Spleen (tissue), 11 donors: ENCODE measurements around the gene CLIC6. TPM values are rescaled to one million over a fixed set of nuclear protein-coding genes. Genes with fewer than 3 reads are reported as not detected.

ENCODE experiments used
- DNase-seq: peaks from one replicate; pipeline ENCODE4 v3.0.0-alpha.2; 2020
- H3K27ac ChIP-seq, 8 donors: fragments of 200-600 bp; sonication (generic) in 7 of 8; 1 replicate in 4 of 8; 2 replicates in 4 of 8; pipeline versions ENCODE4 v1.5.0 to v1.8.0; 2016 to 2021; ENCODE audit warnings: inconsistent platforms in 4 of 8, mild to moderate bottlenecking in 4 of 8, moderate library complexity in 1 of 8
- H3K27me3 ChIP-seq, 7 donors: fragments of 200-600 bp; sonication (generic) in 6 of 7; replicated peaks in 1 of 7; 1 replicate in 4 of 7; 2 replicates in 3 of 7; pipeline versions ENCODE4 v1.5.0 to v1.8.0; 2016 to 2021; ENCODE audit warnings: inconsistent platforms in 3 of 7, mild to moderate bottlenecking in 1 of 7
- H3K36me3 ChIP-seq, 6 donors: fragments of 200-600 bp; sonication (generic) in 5 of 6; 1 replicate in 4 of 6; 2 replicates in 2 of 6; pipeline versions ENCODE4 v1.5.0 to v1.8.0; 2016 to 2021; ENCODE audit warnings: inconsistent platforms in 2 of 6
- H3K4me1 ChIP-seq, 6 donors: fragments of 200-600 bp; sonication (generic) in 5 of 6; 1 replicate in 3 of 6; 2 replicates in 3 of 6; pipeline versions ENCODE4 v1.5.0 to v1.8.0; 2016 to 2021; ENCODE audit warnings: inconsistent platforms in 3 of 6
- H3K4me3 ChIP-seq, 8 donors: fragments of 200-600 bp; sonication (generic) in 7 of 8; 1 replicate in 4 of 8; 2 replicates in 4 of 8; pipeline versions ENCODE4 v1.5.0 to v1.8.0; 2016 to 2021; ENCODE audit warnings: inconsistent platforms in 4 of 8, mild to moderate bottlenecking in 4 of 8, moderate library complexity in 2 of 8
- H3K9me3 ChIP-seq, 8 donors: fragments of 200-600 bp; sonication (generic) in 7 of 8; 1 replicate in 4 of 8; 2 replicates in 4 of 8; pipeline versions ENCODE4 v1.5.0 to v1.8.0; 2016 to 2021; ENCODE audit warnings: inconsistent platforms in 4 of 8
- CTCF ChIP-seq, 11 experiments: fragments of 200-600 bp in 7 of 11; fragments of 450-650 bp in 4 of 11; sonication (generic) in 4 of 11; IDR thresholded peaks in 8 of 11; conservative IDR thresholded peaks in 3 of 11; 1 replicate in 7 of 11; 2 replicates in 4 of 11; pipeline versions ENCODE4 v1.4.0 to v1.8.0; 2016 to 2021; ENCODE audit warnings: antibody characterized with exemption in 11 of 11, inconsistent platforms in 4 of 11, mild to moderate bottlenecking in 1 of 11
- POLR2A ChIP-seq, 3 donors: fragments of 450-650 bp; IDR thresholded peaks; one replicate each; pipeline ENCODE4 v1.5.1; 2017; ENCODE audit warnings: antibody characterized with exemption in 3 of 3, mild to moderate bottlenecking in 1 of 3
- POLR2AphosphoS5 ChIP-seq, 3 donors: sonication (generic); formaldehyde crosslinking; IDR thresholded peaks; one replicate each; pipeline ENCODE4 v1.5.1; 2017; ENCODE audit warnings: antibody characterized with exemption in 3 of 3
- WGBS, 5 donors: extraction: QIAGEN DNeasy Blood & Tissue Kit in 3 of 5; methylation state at CpG; one replicate each; pipeline versions ENCODE4 v1.1.5 to v1.1.7; 2013 to 2018; 5-methylcytosine and 5-hydroxymethylcytosine counted together
- intact Hi-C: fragments of 100-400 bp; cut with DNase I; formaldehyde crosslinking; loops from one replicate; pipeline ENCODE4 v1.15.0; 2023; ENCODE audit warnings: low total_unique reads
- polyA plus RNA-seq, 3 donors: library from polyadenylated mRNA; stranded (reverse); fragments of 200-250 nt; gene quantifications; one replicate each; pipeline ENCODE4 v1.2.1, GENCODE V29; 2013
- total RNA-seq, 7 donors: library from RNA; depleted of rRNA in 3 of 7; stranded (reverse); fragments of >200 nt in 3 of 7; fragmentation: NEBNext Ultra II Directional in 4 of 7; extraction: Animal tissue kit (Norgen Biotek cat#: 25700) in 4 of 7; gene quantifications; one replicate each; pipeline versions ENCODE4 v1.1.0 to v1.2.1, GENCODE V29; 2016 to 2021
- donor health status: healthy with polysubstance abuse.
- donor health status: DM: no; HTN: no; CAD: no; lungs with moderate emphysema.
- donor health status: DM: no; HTN: no; CAD: no.
- donor health status: Bipolar disorder and iron deficiency.
- donor health status: healthy.
- donor health status: DM: no; HTN: no; CAD: no.
- donor health status: DM: yes; HTN: yes; CAD: no.

The CLIC6 gene
- total and polyA plus RNA-seq, 10 donors: 0.93 to 1.9 (median 1.2) TPM

- H3K36me3 ChIP-seq: no peaks in the 10 kb centered on the region
- intact Hi-C loops: no loop called here
- no peaks in the 10 kb centered on the region for H3K4me1 ChIP-seq
- no peak for TF ChIP-seq POLR2AphosphoS5 (IDR thresholded peaks at IDR 0.05)
- TF ChIP-seq CTCF (IDR thresholded peaks at IDR 0.05 in 8 of 11, conservative IDR thresholded peaks at IDR 0.05 in 3 of 11): no peak
- TF ChIP-seq POLR2A (IDR thresholded peaks at IDR 0.05): no peak
- 78 to 87% (median 82%) methylated on average over 10 of the region's 10 CpGs for WGBS, 5 donors
- H3K27ac ChIP-seq: no peak overlapping the region
- H3K27me3 ChIP-seq: peaks cover 0 to 16% (median 0%) of the 10 kb centered on the region in 7 donors
- H3K4me3 ChIP-seq: no peak overlapping the region
- DNase-seq: no peak
- no peaks in the 10 kb centered on the region for H3K9me3 ChIP-seq
Observed at GRCh38 chr21:34700605-34701004, 31.8 kb downstream of the CLIC6 start.

- intact Hi-C loops: no loop called here
- no peak for TF ChIP-seq CTCF (IDR thresholded peaks at IDR 0.05 in 8 of 11, conservative IDR thresholded peaks at IDR 0.05 in 3 of 11)
- no peak for TF ChIP-seq POLR2AphosphoS5 (IDR thresholded peaks at IDR 0.05)
- WGBS, 5 donors: 84 to 97% (median 94%) methylated on average over 8 of the region's 8 CpGs
- Histone ChIP-seq H3K4me3 (no peak overlapping the region), H3K27ac (no peak overlapping the region), H3K4me1 (no peaks in the 10 kb centered on the region), H3K9me3 (no peaks in the 10 kb centered on the region), H3K36me3 (no peaks in the 10 kb centered on the region), H3K27me3 (peaks cover 0 to 22% (median 0%) of the 10 kb centered on the region in 7 donors)
- no peak for DNase-seq
Observed at GRCh38 chr21:34701726-34702125, 32.9 kb downstream of the CLIC6 start.

- TF ChIP-seq CTCF (IDR thresholded peaks at IDR 0.05 in 8 of 11, conservative IDR thresholded peaks at IDR 0.05 in 3 of 11) (no peak), POLR2AphosphoS5 (IDR thresholded peaks at IDR 0.05) (no peak), POLR2A (IDR thresholded peaks at IDR 0.05) (no peak)
- Histone ChIP-seq H3K4me1 (peaks cover 0 to 2% (median under 1%) of the 10 kb centered on the region in 6 donors), H3K9me3 (no peaks in the 10 kb centered on the region), H3K36me3 (no peaks in the 10 kb centered on the region), H3K4me3 (no peak overlapping the region), H3K27me3 (peaks cover 0 to 22% (median 0%) of the 10 kb centered on the region in 7 donors), H3K27ac (no peak overlapping the region)
- intact Hi-C loops: no loop called here
- DNase-seq: no peak
- 77 to 89% (median 85%) methylated on average over 22 of the region's 22 CpGs for WGBS, 5 donors
Observed at GRCh38 chr21:34702341-34703170, 33.8 kb downstream of the CLIC6 start.

- intact Hi-C loops: no loop called here
- 87 to 94% (median 90%) methylated on average over 12 of the region's 12 CpGs for WGBS, 5 donors
- no peak for DNase-seq
- peak overlapping the region in 2 of 8 donors; percentile 3 to 31 for H3K27ac ChIP-seq
- no peaks in the 10 kb centered on the region for H3K9me3 ChIP-seq
- TF ChIP-seq POLR2A (IDR thresholded peaks at IDR 0.05): no peak
- TF ChIP-seq POLR2AphosphoS5 (IDR thresholded peaks at IDR 0.05): no peak
- no peak for TF ChIP-seq CTCF (IDR thresholded peaks at IDR 0.05 in 8 of 11, conservative IDR thresholded peaks at IDR 0.05 in 3 of 11)
- H3K4me1 ChIP-seq: peaks cover 0 to 9% (median 5%) of the 10 kb centered on the region in 6 donors
- no peak overlapping the region for H3K4me3 ChIP-seq
- H3K27me3 ChIP-seq: peaks cover 0 to 22% (median 0%) of the 10 kb centered on the region in 7 donors
- H3K36me3 ChIP-seq: no peaks in the 10 kb centered on the region
Observed at GRCh38 chr21:34703571-34703970, 34.8 kb downstream of the CLIC6 start.
